ENCODE data around the gene GRK6.

DNA sequence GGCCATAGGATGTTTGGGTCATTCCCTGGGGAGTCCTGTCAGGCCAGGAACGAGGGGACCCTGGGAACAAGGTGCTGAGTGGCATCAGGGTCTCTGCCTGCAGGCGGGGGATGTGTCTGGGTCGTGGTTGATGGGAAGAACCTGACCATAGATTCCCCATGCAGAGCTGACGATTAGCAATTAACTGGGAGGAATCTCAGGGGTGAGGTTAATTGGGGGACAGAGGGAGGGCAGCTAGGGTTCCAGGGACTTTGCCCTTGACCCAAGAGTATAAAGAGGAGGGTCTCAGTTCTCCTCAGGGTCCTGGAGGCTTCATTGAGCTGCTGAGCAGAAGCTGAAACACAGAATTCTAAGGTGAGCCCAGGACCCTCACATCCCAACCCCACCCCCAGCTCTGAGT lies 42.3 kb upstream of the GRK6 start, which contains the start of gene SLC34A1:
- no peak for TF ChIP-seq POLR2AphosphoS5 (IDR thresholded peaks at IDR 0.05)
- no peak for TF ChIP-seq CTCF (IDR thresholded peaks at IDR 0.05)
